Ureter (tissue), 1 donor: ENCODE results near the gene C19orf38. TPM values are rescaled to one million over a fixed set of nuclear protein-coding genes. Genes with fewer than 3 reads are reported as not detected.
"Not testable (repeated sequence)": the region's sequence is repeated elsewhere in the genome, so short reads cannot be mapped to it uniquely, and the experiment has no call there.

Experiments
- DNase-seq: peaks from one replicate; pipeline ENCODE4 v3.0.0-alpha.2; 2020; ENCODE audit warnings: low spot score
- total RNA-seq: library from RNA; stranded (reverse); gene quantifications from one replicate; pipeline ENCODE4 v1.2.4, GENCODE V29; 2023
- donor health status: DM: yes; HTN: yes; CAD: no.

C19orf38 gene
- total RNA-seq, 1 donor from 2014 or later, result 0.99 TPM

DNA sequence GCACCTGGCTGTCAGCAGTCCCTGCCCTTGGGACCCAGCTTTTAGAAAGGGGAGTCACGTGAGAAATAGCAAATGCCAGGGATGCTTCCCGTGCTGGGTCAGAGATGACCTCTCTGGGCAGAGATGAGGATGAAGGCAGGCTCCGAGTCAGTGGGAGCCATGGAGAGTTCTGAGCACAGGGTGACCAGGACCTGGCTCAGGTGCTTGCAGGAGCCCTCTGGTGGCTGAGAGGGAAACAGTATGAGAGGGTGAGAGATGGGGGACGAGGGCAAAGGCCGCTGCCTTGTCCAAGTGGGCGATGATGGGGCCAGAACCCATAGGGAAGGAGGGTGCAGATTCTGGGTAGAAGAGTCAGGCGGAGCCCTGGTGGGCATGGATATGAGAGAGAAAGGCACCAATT is 28.0 kb upstream of the C19orf38 start:
- DNase-seq, result no peak

DNA sequence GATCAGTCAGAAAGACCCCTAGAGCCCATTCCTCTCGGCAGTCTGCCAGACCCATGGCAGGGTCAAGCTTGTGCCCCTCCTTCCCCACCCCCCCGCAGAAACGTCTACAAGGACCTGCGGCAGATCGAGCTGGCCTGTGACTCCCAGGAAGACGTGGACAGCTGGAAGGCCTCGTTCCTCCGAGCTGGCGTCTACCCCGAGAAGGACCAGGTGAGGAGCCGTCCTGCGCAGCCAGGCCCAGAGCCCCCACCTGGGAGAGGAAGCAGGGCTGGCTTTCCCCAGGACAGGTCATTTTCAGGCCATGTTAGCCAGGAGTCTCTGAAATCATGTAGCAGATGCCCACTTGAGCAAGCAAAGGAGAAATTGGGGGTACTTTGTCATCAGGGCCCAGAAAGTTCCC is 24.5 kb upstream of the C19orf38 start:
- DNase-seq, result no peak

DNA sequence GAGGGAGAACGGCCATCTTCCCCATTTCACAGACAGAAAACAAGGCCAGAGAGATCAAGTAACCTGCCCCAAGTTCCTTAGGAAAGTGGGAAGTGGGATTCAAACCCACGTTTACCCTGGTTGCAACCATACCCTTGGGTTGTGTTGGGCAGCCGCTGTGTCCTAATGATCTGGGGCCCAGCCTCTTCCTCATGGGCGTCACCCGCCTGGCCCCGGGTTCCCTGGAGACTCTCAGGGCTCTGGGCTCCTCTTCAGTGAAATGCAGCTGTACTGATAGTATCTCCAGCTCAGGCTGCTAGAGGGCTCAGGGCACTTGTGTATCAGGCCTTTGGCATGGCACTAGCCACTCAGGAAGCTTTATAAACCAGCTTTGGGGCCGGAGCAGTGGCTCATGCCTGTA is 22.0 kb upstream of the C19orf38 start:
- no peak for DNase-seq

DNA sequence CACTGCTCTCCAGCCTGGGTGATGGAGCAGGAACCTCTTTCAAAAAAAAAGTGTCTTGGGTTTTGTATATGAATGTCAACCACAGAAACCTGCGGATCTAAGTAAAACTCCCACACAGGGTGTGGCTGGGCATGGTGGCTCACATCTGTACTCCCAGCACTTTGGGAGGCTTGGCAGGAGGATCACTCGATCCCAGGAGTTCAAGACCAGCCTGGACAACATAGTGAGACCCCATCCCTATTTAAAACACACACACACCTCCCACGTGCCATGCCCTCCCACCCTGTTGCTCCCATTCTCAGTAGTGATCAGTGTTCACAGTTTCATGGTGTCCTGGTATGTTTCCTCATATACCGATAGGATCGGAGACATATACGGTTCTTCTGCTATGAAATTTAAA is 21.4 kb upstream of the C19orf38 start:
- no peak for DNase-seq

DNA sequence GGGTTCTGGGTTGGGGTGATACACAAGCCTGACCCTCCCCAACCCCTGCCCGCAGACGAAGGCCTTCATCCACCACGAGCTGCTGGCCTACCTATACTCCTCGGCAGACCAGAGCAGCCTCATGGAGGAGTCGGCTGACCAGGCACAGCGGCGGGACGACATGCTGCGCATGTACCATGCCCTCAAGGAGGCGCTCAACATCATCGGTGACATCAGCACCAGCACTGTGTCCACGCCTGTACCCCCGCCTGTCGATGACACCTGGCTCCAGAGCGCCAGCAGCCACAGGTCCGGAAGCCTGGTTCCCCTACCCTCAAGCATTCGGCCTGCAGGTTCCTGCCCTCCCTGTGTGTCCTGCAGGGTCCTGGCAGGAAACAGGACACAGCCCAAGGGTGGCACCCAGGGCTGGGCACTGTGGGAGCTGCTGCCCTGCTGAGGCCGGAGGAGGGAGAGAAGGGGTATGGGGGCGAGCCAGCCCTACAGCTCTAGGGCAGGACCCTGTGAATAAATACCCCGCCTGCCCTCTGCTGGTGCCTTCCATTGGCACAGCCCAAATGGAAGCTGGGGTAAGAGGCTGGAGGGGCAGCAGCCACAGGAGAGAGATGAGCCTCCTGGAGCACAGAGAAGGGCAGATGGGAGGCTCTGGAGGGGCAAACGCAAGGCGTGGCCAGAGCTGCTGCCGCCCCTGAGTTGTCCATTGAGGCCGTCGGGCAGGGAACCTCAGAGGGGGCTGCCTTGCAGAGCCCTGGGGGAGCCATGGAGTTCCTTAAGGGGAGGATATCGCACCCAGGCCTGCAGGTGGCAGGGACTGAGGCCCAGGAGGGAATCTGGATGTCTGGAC is 19.0 kb upstream of the C19orf38 start:
- DNase-seq, result no peak

DNA sequence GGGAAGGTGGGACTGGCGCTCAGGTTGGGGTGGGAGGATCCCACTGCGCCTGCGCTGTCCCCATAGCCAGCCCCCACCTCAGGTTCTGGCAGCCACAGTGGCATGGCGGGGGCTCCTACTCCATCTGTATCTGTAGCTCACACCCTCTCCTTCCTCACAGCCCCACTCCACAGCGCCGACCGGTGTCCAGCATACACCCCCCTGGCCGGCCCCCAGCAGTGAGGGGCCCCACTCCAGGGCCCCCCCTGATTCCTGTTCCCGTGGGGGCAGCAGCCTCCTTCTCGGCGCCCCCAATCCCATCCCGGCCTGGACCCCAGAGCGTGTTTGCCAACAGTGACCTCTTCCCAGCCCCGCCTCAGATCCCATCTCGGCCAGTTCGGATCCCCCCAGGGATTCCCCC is 18.2 kb upstream of the C19orf38 start:
- DNase-seq, result no peak

DNA sequence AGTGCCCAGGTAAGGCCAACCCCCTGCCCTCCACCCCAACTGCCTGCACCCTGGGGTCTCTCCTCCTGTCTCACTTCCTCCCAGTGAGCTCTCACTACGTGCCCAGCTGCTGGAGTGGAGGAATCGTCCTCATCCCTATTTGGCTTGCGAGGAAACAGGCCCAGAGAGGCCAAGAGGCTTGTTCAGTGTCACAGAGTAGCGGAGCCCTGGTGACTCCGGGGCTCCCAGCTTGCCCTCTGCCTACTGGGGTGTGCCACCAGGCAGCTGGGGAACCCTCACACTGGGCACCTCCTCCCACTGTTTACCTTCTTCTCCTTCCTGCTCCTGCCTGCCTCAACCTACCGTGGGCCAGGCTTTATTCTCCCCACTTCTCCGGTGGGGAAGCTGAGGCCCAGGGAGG is 17.8 kb upstream of the C19orf38 start:
- DNase-seq, result no peak

DNA sequence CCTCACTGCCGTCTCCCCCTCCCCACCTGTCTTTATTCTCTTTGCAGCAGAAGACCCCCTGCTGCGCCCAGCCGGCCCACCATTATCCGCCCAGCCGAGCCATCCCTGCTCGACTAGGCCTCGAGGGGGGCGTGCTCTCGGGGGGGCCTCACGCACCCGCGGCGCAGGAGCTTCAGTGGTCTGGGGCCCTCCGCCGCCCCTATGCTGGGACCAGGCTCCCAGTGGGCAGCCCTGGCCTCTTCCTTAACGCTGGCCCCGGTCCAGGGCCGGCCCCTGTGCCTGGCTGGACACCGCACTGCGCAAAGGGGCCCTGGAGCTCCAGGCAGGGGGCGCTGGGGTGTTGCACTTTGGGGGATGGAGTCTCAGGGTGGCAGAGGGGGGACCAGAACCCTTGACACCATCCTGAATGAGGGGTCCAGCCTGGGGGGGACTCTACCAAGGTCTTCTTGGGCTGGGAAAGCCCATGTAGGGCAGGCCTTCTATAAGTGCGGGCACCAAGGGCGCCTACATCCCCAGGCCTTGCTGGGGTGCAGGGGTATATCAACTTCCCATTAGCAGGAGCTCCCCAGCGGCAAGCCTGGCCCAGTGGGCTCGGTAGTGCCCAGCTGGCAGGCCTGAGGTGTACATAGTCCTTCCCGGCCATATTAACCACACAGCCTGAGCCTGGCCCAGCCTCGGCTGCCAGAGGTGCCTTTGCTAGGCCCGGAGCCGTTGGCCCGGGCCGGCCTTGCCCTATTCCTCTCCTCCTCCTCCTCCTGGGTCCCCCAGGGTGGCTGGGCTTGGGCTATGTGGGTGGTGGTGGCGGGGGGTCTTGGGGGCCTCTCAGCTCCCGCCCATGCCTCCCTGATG is 17.1 kb upstream of the C19orf38 start:
- DNase-seq, result no peak

DNA sequence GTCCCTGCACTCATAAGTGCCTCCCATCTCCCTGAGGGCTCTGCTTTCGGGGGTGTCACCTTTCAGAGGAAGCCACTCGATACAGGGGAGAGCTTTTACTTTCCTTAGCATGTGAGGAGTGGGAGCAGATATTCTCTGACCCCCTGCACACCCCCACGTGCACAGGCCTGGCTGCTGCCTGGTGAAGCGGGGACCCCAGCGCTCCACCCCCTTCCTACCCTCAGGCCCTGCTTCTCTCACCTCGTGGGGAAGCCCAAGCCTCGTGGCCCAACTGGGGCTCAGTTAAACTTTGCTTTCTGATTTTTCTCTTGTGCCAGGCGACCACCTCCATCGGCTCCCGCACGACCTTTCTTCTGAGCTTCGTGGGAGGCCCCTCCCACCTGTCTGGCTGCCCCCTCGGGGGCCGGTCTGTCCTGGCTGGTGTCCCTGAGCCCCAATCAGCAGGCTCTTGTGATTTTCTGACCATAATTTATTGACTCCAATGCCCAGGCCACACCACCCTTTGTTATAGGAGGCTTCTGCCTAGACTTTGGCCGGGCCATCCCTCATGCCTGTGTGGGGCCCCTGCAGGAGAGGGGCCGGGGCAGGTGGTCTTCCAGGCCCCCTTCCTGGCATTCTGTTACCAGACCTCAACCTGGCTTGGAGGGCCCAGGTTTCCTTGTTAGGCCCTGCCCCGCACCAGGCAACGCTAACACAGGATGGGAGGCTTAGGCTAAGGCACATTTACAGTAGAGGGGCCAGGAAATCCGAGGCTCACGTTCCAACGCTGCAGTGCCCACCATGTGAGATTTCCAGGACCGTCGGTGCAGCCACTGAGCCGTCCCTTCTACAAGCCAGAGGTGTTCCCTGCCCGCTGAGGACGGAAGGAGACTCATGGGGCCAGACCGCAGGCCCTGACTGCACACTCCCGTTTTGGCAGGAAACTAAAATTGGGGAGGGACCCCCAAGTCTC is 16.0 kb upstream of the C19orf38 start:
- DNase-seq, result no peak

DNA sequence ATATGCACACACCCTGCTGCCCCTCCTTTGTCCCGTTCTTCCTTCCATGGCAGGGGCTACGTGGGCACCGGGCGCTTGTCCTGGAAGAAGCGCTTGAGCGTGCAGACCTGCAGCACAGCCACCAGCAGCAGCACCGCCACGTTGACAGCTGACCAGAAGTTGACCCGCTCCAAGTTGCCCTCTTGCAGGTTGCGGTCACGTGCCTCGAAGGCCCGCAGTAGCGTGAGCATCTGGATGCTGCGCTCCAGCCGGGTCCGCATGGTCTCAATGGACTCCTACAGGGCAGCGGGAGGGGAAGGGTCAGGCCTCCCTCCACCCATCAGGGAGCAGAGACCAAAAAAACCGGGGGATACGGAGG is 15.3 kb upstream of the C19orf38 start:
- no peak for DNase-seq

DNA sequence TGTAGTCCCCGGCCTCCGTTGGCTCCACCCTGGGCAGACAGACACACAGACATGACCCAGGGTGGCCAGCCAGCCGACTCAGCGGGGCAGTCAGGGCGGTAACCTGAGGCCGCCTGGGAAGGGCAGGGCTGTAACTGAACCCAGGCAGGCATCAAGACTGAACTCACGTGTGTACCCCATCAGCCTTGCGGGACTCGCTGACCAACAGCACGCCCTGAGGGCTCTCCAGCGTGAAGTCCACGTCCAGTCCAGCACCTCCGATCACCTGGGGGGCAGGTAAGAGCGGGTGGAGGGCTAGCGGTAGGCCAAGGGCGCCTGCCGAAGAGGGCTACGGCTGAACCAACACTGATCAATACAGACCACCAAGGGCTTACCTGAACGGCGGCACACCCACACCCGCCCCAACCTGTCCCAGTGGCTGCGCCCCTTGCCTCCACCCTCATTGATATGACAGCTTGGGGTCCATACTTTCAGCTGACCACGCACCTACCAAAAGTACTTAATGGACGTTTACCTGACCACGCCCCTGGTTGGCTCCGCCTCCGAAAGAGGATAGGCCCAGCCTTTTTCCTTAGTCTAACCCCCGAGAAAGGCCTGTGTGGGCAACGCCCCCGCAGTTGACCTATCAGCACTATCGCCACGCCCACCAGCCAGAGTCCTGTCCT is 13.0 kb upstream of the C19orf38 start:
- DNase-seq, result no peak

DNA sequence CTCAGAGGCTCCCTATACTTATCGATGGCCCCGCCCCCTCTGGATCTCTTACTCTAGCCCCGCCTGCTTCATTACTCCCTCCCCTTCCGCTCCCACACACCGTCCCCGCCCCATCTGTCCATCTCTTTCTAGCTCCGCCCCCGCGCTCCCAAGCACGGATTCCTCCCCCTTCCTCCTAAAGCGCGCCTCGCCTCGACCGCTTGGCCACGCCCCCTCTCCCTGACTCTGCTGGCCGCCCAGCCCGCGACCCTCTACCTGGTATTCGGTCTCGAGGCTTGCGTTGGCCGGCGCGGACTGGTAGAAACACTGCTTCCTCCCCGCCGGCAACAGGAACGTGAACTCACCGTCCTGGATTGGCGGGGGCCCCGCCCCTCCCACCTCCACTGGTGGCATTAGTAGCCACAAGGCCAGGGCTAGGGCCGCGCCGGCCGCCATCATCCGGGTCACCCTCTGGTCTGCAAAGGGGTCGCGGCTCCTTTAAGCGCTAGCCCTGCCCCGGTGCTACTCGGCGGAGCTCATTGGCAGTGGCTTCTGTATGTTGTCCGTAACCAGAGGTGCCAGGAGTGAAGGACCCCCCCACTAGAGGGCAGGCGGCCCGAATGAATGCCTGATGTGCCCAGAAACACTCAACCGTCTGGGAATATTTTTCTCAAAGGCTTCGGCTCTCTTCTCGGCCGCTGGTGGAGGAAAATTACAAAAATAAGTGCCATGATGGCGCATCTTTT is 12.3 kb upstream of the C19orf38 start, which contains the start of gene TMED1:
Gene TMED1 (minus strand): TSS at position 459 of the 725 bp plus-strand sequence. CDS start 21 bp downstream, at position 438.
- DNase-seq, result peak; percentile 100

DNA sequence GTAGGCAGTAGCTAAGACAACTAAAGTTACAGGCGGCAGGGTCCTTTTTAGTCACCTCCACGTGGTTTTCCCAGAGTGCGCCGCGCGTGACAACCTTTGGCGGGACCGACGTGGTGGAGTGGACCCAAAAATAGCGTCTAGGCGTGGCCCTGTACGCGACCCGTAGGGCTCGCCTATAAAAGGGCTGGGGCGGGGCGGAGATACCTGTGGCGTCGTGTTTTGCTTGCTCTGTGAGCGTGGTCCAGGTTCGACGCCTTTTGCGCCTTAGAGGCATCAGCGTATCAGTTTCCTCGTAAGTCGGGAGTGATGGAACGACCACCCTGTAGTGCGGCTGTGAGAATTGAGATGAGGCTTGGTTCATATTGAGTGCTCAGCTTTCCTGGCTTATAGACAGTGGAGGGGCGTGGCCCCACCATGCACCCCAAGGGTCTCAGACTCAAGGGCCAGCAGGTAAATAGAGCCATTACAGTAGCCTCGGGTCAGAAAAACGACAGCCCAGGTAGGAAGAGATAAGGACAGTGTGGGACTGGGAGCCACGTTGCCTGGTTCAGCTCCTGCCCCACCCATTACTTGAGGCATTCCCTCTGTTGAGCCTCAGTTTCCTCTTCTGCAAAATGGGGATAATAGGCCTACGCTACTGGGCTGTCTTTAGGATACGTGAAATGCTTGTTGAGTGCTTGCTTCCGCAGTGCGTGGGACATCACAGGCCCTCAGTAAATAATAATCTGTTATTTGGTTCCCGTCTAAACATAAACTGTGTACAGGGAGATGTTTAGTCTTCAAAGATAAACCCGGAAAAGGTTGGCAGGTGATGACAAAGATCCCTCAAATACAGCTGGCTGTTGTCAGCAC is 11.5 kb upstream of the C19orf38 start:
- peak; percentile 85 for DNase-seq

DNA sequence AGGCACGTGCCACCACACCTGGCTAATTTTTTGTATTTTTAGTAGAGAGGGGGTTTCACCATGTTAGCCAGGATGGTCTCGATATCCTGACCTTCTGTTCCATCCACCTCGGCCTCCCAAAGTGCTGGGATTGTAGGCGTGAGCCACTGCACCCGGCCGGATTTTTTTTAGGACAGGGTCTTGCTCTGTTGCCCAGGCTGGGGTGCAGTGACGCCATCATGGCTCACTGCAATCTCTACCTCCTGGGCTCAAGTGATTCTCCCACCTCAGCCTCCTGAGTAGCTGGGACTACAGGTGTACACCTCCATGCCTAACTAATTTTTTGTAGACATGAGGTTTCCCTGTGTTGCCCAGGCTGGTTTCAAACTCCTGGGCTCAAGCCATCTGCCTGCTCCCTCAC is 10.6 kb upstream of the C19orf38 start:
- not testable (repeated sequence) for DNase-seq

DNA sequence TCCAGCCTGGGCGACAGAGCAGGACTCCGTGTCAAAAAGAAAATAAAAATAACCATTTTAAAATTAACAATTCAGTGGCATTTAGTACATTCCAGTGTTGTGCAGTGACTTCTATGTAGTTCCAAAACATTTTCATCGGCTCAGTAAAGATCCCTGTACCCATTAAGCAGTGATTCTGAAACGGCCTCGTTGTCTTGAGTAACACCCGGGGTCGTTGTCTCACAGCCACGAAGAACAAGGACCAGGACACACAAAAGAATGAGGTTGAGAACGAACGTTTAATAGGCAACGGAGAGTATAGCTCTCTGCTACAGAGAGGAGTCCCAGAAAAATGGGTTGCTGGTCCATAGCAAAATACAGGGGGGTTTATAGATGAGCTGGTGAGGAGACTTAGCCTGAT is 9.8 kb upstream of the C19orf38 start:
- DNase-seq, result no peak

DNA sequence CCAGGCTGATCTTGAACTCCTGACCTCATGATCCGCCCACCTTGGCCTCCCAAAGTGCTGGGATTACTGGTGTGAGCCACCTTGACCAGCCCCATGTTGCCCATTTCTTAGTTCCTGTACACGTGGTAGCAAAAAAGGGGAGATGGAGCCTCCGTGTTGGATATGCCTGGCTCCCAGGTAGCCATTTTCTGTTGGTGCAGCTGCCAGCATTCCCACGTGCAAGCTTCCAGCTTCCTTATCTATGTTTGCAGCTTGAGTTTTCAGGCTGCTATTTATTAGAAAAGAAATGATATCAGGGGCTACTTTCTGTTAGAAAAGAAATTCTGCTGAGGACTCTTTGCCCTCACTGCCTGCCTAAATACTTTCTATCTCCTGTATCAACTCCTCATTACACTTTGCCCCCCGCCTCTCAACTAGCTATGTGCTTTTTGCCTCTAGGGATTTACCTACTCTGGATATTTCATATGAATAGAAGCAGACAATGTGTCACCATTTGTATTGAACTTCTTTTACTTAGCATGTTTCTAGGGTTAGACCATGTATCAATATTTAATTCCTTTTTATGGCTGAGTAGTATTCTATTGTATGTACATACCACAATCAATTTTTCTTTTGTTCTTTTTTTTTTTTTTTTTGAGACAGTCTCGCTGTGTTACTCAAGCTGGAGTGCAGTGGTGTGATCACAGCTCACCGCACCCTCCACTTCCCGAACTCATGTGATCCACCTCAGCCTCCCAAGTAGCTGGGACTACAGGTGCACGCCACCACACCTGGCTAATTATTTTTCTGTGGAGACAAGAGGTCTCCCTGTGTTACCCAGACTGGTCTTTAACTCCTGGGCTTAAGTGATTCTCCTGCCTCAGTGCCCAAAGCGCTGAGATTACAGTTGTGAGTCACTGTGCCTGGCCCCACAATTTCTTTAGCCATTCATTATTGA is 8.8 kb upstream of the C19orf38 start:
- DNase-seq, result no peak

DNA sequence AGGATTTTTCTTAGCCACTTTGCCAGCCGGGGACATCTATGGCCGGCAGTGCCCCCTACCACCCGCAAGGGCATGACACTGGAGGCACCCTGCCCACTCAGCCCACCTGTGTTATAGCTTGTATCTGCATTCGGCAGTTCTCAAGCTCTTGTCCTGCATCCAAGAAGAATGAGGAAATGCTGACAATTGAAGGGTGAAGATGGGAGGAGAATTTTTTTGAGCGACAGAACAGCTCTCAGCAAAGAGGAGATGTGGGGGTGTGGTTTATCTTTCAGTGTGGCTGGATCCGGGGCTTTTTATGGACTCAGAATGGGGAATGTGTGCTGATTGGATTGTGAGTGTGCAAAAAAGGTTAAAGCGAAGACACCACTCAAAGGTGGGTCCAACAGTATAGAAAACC is 5.4 kb upstream of the C19orf38 start:
- DNase-seq, result no peak

DNA sequence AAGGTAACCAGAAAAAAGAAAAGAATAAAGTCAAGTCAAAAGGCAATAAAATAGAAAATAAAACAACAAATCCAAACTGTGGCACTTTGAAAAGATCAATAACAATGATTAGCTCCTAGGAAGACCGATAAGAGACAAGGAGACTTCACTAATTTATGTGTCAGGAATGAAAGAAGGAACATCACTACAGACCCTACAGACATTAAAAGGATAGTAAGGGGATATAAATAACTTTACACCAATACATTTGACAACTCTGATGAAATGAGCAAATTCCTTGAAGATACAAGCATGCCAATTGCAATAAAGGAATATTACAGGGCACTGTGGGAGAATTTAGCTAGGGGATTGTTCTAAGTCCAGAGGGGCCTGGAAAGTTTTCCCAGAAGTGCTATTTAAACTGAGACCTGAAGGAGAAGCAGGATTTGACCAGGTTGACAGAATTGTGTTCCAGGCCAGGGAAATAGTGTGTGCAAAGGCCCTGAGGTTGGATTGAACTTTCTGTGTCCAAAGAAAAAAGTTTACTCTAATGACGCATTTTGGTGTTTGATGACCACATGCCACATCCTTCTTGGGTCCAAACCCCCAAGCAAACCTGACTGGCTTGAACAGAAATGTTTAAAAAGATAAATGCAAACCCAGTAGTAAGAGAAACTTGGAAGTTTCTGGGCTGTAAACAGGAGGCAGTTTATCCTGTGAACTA is 1.6 kb upstream of the C19orf38 start:
- no peak for DNase-seq
